Fibroblast of the aortic adventitia (primary cell): Measurements from ENCODE around the gene CGRRF1. TPM values are rescaled to one million over a fixed set of nuclear protein-coding genes. Genes with fewer than 3 reads are reported as not detected.

Experiments
- total RNA-seq: library from RNA; depleted of rRNA; stranded (reverse); fragments of >200 nt; gene quantifications from 2 replicates; pipeline ENCODE4 v1.2.3, GENCODE V29; 2012; ENCODE audit warnings: low replicate concordance

The CGRRF1 gene
- total RNA-seq, 1 donor: 19.7 TPM

Other genes with a start within 250 kb of the CGRRF1 start
- gene CDKN3, start 112.9 kb upstream of the CGRRF1 start, total RNA-seq: 10.7 and 33.4 TPM in 2 replicates
- gene CNIH1, start 68.5 kb upstream of the CGRRF1 start, total RNA-seq: 27.5 and 326 TPM in 2 replicates
- gene GMFB, start 20.9 kb upstream of the CGRRF1 start, total RNA-seq: 73.8 and 129 TPM in 2 replicates
- gene SAMD4A, start 57.2 kb downstream of the CGRRF1 start, total RNA-seq: 8.6 and 20.1 TPM in 2 replicates